HG03520 (cell line): ENCODE results near the gene NAMPT.
"Not testable (repeated sequence)": the region's sequence is repeated elsewhere in the genome, so short reads cannot be mapped to it uniquely, and the experiment has no call there.

Source experiments
- ATAC-seq: cut with Tn5 transposase; IDR thresholded peaks from one replicate; pipeline ENCODE4 v1.9.1; 2021; ENCODE audit warnings: mild to moderate bottlenecking, moderate library complexity; ENCODE audit not compliant: unreplicated experiment

NAMPT gene

DNA sequence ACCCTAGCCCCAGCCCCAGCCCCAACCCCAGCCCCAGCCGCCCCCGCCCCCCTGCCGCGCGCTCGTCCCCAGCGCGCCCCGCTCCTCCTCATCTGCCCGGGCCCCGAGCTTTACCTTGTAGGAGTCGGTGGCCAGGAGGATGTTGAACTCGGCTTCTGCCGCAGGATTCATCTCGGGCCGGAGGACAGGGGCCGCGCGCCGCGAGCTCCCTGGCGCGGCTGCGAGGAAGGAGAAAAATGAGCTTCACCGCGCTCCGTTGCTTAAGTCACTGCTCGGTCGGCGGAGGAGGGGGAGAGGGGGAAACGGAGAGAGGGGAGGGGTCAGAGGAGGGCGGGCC is at the start of gene NAMPT:
TSS of gene NAMPT (minus strand) at position 270 of the 337 bp plus-strand sequence. CDS start at position 171, 99 bp downstream.
- no peak for ATAC-seq

DNA sequence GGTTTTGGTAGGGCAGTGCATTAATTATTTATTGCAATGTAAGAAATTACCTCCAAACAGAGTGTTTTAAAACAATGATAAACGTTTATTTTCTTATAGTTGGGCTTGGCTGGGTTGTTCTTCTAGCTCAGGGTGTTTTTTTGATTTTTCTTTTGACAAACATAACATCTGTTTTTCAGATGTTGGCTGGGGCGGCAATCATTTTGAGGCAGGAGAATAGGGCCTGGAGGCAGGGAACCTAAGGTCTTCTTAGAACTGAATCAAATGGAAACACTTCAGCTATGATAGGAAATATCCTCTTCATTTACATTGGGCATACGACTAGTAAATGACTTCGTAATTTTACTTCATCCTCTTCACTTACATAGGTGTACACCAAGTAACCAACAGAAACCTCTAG is 47.4 kb upstream of the NAMPT start:
- no peak for ATAC-seq

DNA sequence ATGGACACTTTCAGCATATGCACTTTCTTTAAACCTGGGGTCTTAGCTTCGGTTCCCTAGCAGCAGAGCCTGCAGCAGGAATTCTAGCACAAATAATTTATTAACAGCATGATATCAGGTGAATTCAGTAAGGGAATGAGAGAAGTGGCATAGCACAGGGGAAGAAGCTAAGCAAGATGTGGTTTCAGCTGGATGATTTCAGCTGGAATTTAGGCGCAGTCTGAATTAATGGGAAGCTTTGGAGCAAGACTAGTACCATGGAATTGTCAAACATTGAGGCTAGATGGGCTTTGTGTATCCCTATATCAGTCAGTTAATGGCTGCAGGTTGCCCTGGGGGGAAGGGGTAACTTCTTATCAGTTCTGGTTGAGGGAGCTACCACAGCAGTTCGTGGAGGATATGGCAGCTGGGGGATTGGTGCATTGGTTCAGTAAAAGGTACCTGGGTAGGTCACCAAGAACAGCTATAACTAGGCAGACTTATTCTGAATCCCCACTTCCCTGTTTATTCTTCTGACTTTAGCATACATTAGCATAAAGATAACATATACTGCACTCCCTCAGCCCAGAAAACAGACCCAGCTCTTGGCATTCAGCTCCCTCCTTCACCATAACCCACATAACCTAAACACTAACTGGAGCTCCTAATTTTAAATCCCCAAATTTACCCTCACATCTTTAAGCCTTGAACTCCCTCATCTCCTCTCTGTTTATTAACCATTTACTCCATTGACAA is 46.8 kb upstream of the NAMPT start:
- ATAC-seq = no peak

DNA sequence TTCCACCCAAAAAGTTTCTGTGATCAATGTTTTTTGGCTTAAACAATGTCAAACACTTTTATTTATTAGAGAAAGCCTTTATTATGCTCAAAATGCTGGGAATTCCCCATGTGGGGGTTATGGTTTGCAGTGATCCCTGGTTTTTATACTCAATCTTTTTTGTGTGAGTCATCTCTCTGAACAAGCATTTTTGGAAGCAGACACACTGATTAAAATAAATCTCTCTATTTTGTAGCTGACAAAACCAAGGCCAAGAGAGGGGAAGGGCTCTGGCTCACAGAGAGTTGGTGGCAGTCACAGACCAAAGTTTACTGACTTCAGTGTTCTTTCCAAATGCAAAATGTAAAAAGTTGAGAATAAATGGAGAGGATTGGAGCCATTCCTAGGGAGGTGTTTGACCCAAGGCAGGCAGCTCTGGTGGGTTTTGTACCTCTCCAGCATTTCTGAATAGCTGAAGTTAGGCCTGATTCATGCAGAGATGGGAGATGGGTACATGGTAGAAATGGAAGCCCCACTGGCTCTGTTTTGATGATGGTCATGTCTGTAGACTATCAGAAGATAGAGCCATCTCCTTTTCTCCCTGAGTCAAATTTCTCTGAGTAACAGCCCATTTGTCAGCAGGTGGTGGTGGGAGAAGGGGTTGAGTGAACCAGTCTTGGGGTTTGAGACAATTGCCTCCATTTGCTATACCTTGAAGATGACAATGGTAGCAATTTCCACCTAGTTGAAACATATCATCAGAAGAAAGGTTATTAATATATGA is 45.4 kb upstream of the NAMPT start:
- ATAC-seq = no peak

DNA sequence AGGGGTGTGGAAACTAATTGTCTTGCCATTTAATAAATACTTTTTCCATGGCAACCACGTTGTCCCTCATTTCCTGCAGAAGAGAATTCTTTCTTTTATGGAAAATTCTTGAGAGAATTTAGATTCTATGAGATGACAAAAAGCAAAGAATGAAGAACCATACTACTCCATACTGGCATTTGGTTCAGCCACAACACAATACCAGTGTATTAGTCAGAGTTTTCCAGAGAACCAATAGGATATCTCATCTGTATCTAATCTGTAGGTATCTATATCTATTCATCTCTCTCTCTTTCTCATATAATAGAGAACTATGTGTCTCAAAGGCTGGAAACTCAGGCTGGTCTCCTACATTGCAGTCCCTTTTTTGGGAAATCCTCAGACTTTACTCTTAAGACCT is 44.6 kb upstream of the NAMPT start:
- ATAC-seq = no peak

DNA sequence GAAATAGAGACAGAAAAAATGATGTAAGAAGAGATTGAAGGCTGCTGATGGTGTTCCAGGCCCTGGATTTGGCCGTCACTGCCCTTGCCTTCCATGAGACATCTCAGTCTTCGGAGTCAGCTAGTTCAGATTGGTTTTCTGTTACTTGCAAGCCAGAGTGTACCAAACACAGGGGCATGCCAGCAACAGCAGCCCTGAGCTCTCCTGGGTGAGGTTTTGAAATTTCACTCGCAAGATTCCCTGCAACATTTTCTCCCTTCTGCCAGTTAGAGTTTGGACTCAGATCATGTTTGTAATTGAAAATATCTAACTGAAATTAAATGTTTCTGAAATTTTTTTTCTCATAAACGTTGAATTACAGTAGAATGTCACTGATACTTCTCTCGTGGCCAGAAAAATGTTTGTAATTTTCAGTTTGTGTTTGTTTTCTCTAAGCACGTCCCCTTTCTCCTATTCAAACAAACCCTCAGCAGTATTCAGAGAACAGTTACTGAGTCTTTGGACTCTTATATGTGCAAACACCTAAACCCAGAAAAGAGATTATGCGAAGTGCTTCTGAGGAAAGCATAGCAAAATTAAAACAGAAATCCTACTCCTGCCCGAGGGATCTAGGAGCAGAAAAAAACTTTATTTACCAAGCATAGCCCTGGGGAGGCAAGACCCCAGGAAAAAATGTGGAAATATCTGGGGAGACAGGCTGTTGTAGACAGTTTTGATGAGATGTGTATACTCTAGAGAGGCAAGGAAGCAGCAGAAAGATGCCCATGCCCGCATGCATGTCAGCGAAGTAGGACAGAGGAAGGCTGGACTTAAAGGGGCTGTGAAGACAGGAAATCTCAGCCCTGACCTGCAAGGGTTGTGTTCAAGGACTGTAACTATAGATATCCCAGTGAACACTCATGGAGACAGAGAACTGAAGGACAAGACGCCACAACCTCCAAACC is 43.0 kb upstream of the NAMPT start:
- ATAC-seq = no peak

DNA sequence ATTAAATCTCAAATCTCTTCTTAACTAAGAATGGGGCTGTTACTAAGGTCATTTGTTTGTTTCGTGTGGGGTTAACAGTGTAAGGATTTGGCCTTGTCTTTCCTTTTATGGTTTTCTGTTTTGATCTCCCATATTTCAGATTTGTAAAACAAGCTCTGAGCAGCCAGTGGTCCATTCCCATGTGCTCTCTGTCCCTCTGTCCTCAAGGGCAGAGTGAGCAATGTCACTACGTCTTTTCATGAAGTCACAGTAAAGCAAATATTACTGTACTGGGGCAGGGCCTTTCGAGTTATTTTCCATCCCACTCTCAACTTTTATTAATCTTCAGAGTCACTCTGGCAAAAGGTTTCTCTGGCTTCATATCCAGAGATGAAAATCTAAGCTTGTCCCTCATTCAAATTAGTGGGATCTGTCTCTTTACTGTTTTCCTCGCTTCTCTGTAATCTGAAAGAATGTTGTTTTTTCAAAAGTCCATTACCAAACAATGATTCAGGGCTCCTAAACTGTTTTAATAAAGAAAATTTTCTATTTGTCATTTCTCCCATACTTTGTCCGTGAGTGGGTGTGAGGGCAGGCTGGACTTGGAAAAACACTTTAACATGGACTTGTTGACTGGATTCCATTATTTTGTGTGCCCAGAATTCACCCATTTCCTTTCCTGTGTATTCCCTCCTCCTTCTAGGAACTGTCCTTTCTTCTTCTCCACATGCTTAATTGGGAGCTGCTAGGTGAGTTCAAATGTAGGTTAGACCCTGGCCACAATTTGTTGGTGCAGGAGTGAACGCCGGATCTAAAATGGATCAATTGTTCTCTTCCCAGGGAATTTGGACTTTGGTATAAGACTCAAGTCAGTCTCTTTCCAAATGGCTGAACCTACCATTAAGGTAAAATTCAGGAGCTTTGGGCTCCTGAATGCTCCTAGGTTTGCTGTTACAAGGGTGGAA is 42.1 kb upstream of the NAMPT start:
- no peak for ATAC-seq

DNA sequence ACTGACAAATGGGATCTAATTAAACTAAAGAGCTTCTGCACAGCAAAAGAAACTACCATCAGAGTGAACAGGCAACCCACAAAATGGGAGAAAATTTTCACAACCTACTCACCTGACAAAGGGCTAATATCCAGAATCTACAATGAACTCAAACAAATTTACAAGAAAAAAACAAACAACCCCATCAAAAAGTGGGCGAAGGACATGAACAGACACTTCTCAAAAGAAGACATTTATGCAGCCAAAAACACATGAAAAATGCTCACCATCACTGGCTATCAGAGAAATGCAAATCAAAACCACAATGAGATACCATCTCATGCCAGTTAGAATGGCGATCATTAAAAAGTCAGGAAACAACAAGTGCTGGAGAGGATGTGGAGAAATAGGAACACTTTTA is 39.7 kb upstream of the NAMPT start:
- not testable (repeated sequence) for ATAC-seq

DNA sequence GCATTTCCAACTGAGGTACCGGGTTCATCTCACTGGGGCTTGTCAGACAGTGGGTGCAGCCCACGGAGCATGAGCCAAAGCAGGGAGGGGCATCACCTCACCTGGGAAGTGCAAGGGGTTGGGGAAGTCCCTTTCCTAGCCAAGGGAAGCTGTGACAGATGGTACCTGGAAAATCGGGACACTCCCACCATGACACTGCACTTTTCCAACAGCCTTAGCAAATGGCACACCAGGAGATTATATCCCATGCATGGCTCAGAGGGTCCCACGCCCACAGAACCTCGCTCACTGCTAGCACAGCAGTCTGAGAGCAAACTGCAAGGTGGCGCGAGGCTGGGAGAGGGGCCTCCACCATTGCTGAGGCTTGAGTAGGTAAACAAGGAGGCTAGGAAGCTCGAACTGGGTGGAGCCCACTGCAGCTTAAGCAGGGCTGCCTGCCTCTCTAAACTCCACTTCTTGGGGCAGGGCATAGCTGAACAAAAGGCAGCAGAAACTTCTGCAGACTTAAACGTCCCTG is 35.5 kb upstream of the NAMPT start:
- ATAC-seq = not testable (repeated sequence)

DNA sequence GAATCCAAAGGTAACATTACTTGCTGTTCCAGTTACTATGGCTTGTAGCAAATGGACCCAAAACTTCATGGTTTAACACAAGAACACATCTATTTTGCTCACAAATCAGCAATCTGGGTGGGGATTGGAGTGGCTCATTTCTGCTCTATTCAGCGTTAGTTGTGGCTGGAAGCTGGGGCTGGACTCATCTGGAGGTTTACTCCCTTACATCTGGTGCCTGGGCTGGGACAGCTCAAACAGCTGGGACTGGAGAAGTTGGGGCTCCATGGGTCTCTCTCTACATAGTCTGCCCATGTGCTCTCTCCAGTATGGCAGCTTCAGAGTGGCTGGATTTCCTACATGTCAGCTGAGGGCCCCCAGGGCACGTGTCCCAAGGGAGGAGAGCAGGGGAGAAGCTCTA is 33.7 kb upstream of the NAMPT start:
- no peak for ATAC-seq

DNA sequence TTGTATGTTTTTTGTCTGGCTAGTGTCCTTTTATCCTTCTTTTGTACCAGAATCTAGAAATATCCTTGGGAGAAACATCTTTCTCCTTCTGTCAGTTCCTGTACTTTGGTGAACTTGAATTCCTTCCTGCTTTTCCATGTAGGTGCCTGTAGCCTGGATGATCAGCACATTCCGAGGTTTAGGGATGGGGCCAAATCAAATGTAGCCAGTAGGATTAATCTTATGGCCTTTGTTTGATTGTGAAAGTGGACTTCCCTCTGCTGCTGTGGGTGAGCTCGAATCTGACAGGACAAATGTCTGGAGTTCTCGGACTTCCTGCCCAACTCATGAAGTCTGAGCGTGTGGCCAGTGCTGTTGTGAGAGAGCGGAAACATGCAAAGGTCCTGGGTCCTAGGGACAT is 33.2 kb upstream of the NAMPT start:
- no peak for ATAC-seq

DNA sequence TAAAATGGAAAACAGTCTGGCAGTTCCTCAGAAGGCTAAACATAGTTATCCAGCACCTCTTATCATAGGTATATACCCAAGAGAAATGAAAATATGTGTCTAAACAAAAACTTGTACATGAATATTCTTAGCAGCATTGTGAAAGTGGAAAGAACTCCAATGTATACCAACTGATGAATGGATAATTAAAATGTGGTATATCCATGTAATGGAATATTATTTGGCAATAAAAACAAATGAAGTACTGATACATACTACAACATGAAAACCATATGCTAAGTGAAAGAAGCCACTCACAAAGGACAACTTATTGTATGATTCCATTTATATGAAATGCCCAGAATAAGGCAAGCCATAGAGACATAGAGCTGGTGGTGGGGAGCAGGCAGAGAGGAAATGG is 32.2 kb upstream of the NAMPT start:
- no peak for ATAC-seq

DNA sequence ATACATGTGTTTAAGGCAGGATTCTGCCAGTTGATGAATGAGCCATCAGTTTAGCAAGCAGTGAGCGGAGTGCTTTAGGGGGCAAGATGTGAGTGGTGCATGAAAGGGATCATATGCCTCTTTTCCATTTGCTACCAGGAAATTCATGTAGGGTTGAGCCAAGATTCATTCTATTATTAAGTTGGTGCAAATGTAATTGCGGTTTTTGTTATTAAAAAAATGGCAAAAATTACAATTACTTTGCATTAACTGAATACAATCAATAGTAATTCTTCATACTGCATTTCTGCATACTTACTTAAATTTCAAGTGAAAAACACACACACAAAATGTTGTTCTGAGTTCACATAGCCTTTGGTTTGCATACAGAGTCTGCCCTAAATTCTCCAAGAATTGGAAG is 30.1 kb upstream of the NAMPT start:
- no peak for ATAC-seq

DNA sequence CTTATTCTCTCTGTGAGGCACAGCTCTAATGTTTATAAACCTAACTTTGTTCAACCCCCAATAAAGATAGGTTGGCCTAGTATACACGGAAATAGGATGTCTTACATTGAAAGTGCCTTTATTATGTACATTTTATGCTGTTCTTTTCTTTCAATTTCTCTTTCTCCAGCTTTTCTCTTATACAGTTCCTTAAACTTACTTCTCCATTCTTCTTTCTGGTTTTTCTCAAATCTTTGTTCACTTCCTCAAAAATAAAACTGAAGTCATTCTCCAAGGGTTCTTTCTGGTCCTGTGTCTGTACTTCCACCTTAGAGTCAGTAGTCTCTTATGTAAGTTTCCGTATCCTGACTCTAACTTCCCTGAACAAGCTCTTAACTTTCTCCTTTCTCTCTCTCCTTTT is 29.2 kb upstream of the NAMPT start:
- ATAC-seq = no peak

DNA sequence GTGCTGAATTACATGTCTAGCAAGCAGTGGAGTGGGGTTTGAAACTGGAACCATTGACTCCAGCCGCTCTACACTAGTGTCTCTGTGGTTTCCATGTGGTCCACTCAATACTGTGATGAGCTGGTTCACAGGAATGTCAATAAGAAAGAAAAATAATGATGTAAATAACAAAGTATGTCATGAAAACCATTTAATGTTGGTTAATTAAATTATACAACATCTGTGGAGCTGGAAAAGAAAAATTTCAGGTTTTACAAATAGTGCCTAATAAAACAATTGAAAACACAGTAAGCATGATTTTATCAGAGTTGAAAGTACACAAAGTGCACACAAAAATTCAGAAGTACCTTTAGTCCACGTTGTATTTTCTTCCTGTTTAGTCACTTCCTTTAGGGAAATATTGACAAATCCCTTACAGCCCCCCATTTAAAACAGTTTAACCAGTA is 28.7 kb upstream of the NAMPT start:
- ATAC-seq = no peak

DNA sequence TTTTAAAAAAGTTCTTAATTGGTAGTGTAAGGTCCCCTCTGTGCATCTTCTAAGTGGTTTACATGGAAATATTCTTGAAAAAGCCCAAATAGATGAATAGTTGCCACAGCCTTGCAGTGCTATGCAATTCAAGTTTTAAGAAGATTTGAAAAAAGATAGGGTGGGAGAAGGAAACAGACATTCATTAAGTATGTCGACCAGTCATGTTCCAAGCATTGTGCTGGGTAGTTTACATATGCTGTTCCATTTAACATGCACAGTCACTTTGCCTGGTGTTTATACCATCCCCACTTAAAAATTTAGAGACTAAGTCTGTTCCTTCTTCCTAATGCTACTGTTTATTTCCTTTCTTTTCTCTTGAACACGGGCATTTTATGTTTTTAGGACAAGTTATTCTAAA is 28.1 kb upstream of the NAMPT start:
- no peak for ATAC-seq

DNA sequence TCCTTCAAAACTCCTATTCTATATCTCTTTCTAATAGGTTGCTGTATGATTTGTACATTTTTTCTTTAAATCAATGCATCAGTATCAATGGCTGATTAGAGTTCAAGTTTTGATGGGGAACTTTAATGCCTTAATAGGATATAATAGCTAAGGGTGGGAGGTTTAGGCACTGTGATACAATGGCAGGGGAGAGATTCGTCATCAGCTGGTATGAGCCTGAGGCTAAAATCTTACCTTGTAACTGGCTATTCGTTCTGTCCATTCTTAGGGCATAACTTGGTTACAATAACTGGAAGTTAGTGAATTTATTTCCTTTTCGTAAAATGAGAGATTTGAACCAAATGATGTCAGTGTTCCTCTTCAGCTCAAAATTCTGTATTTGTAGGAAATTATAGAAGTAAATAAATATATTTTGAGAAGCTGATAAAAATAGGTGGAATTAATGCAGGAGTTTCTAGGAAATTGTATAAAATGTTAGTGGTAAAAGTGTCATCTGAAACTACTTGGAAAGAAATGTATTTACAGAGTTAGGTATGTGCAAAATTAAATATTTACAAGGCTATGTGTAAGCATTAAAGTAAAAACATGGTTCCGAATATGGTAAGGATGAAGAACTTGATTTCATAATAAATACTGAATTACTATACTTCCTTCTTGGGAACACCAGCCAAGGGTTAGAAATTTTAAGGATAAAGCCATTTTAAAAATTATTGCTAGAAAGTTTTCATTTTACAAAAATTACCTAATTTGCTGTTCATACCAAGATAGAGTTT is 27.5 kb upstream of the NAMPT start:
- ATAC-seq = no peak

DNA sequence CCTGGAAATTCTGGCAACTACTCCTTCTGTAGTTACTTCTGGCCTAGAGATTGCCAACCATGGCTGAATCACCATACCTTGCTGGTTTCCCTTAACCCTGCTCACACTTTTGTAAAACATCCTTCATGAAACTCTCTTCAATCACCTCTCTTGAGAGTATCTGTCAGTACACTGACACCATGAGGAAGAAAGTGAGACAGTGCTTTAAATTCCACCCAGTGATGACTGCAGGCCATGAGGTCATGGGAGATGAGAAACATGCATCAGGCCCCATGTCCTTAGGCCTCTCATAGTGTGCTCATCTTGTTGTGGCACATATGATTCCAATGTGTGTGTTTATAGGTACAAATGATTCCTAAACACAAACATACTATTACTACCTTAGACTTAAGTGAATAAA is 24.6 kb upstream of the NAMPT start:
- no peak for ATAC-seq

DNA sequence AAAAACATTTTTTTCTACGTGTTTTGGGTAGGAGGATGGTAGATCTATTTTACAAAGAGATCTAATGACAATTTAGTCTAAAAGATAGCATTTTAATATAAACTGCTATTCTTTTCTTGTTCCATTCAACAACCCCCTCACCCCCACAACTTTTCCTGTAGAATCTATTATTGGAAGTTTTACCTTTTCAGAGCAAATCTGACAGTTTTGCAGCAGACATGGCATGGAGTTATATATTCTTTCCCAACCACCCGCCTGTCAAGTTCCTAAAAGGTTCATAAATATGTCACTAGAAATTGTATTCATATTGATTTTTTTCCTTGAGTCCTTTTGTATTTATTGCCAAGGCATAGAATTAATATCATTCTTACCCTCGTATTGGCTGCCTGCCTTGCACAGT is 21.5 kb upstream of the NAMPT start:
- no peak for ATAC-seq
